H1 (cell line): Measurements from ENCODE around the gene MYO15A.

Experiments
- BRCA1 ChIP-seq: IDR thresholded peaks from 2 replicates; pipeline ENCODE4 v1.6.1; 2012; ENCODE audit warnings: low read depth, low read length, improper control_type of control experiment
- CHD2 ChIP-seq: IDR thresholded peaks from 2 replicates; pipeline ENCODE4 v1.6.1; 2012; ENCODE audit warnings: low read length, improper control_type of control experiment
- EP300 ChIP-seq, 2 experiments: IDR thresholded peaks; 1 replicate in 1 of 2; 2 replicates in 1 of 2; pipeline ENCODE4 v1.6.1; 2011 to 2012; ENCODE audit warnings: low read depth in 2 of 2, low read length in 2 of 2, mild to moderate bottlenecking in 2 of 2, borderline replicate concordance in 1 of 2, inconsistent platforms in 1 of 2, moderate library complexity in 1 of 2
- GABPA ChIP-seq: IDR thresholded peaks from 2 replicates; pipeline ENCODE4 v1.6.1; 2011; ENCODE audit warnings: mild to moderate bottlenecking, low read length, moderate library complexity, borderline replicate concordance; ENCODE audit not compliant: insufficient read depth
- HDAC2 ChIP-seq, 2 experiments: fragments of 300-600 bp in 1 of 2; sonication (generic) in 1 of 2; IDR thresholded peaks; 2 replicates each; pipeline ENCODE4 v1.6.1; 2011 to 2012; ENCODE audit warnings: low read depth in 2 of 2, low read length in 2 of 2, mild to moderate bottlenecking in 2 of 2, moderate library complexity in 2 of 2, borderline replicate concordance in 1 of 2, inconsistent platforms in 1 of 2
- JUN ChIP-seq: IDR thresholded peaks from 2 replicates; pipeline ENCODE4 v1.6.1; 2011; ENCODE audit warnings: low read depth, mild to moderate bottlenecking, improper control_type of control experiment, low read length
- JUND ChIP-seq: IDR thresholded peaks from 2 replicates; pipeline ENCODE4 v1.6.1; 2011; ENCODE audit warnings: mild to moderate bottlenecking, improper control_type of control experiment, low read length
- POLR2A ChIP-seq, 2 experiments: IDR thresholded peaks; 1 replicate in 1 of 2; 2 replicates in 1 of 2; pipeline ENCODE4 v1.6.1; 2011; ENCODE audit warnings: low read depth in 2 of 2, low read length in 2 of 2, mild to moderate bottlenecking in 2 of 2; ENCODE audit errors: control extremely low read depth in 1 of 2
- POLR2AphosphoS5 ChIP-seq: IDR thresholded peaks from 2 replicates; pipeline ENCODE4 v1.6.1; 2011; ENCODE audit warnings: low read depth, low read length
- TAF1 ChIP-seq: IDR thresholded peaks from 2 replicates; pipeline ENCODE4 v1.6.1; 2011; ENCODE audit warnings: mild to moderate bottlenecking, low read depth, low read length
- ZNF274 ChIP-seq: IDR thresholded peaks from 2 replicates; pipeline ENCODE4 v1.7.0; 2012; ENCODE audit warnings: low read length, borderline replicate concordance; ENCODE audit errors: extremely low read depth
- TF ChIP-seq, protein P1 (sequence below), 3 experiments: IDR thresholded peaks; 1 replicate in 2 of 3; 2 replicates in 1 of 3; pipeline versions ENCODE4 v1.5.1 to v1.6.1; 2011; ENCODE audit warnings: low read length in 3 of 3, mild to moderate bottlenecking in 3 of 3, inconsistent platforms in 2 of 3, low read depth in 1 of 3, moderate library complexity in 1 of 3; ENCODE audit not compliant: insufficient read depth in 1 of 3; ENCODE audit errors: control extremely low read depth in 1 of 3
- TF ChIP-seq, protein P2 (sequence below): IDR thresholded peaks from 2 replicates; pipeline ENCODE4 v1.6.1; 2012; ENCODE audit warnings: inconsistent platforms

DNA sequence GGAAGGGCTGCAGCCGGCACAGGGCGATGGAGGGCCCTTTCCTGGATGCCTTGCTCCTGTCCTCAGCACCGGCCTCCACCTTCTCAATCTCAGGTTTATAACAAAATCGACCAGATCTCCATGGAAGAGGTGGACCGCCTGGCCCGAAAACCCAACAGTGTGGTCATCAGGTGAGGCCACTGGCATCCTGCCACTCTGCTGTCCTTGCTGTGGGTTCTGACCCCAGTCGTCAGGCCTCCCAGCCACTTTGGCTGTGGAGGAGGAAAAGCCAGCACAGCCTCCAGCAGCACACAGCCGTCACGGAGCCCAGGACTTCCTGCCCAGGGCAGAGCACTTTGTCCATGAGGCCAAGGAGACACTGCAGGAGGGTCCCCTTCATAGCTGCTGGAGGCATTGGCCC is 6.7 kb upstream of the MYO15A start:
- TF ChIP-seq HDAC2 (IDR thresholded peaks at IDR 0.05; ENCODE audit: borderline replicate concordance in 1 of 2, low read depth in 2 of 2, low read length in 2 of 2) (no peak), BRCA1 (no peak), ZNF274 (no peak), POLR2AphosphoS5 (no peak), JUN (no peak), CHD2 (no peak), POLR2A (IDR thresholded peaks at IDR 0.05; ENCODE audit: control extremely low read depth in 1 of 2, low read depth in 2 of 2, low read length in 2 of 2) (no peak), JUND (no peak), EP300 (IDR thresholded peaks at IDR 0.05; ENCODE audit: borderline replicate concordance in 1 of 2, low read depth in 2 of 2, low read length in 2 of 2) (no peak), GABPA (no peak), TAF1 (no peak)
- TF ChIP-seq, protein P1, sequence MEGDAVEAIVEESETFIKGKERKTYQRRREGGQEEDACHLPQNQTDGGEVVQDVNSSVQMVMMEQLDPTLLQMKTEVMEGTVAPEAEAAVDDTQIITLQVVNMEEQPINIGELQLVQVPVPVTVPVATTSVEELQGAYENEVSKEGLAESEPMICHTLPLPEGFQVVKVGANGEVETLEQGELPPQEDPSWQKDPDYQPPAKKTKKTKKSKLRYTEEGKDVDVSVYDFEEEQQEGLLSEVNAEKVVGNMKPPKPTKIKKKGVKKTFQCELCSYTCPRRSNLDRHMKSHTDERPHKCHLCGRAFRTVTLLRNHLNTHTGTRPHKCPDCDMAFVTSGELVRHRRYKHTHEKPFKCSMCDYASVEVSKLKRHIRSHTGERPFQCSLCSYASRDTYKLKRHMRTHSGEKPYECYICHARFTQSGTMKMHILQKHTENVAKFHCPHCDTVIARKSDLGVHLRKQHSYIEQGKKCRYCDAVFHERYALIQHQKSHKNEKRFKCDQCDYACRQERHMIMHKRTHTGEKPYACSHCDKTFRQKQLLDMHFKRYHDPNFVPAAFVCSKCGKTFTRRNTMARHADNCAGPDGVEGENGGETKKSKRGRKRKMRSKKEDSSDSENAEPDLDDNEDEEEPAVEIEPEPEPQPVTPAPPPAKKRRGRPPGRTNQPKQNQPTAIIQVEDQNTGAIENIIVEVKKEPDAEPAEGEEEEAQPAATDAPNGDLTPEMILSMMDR (IDR thresholded peaks at IDR 0.05; ENCODE audit: control extremely low read depth in 1 of 3, insufficient read depth in 1 of 3, low read depth in 1 of 3, low read length in 3 of 3), result no peak
- TF ChIP-seq, protein P2, sequence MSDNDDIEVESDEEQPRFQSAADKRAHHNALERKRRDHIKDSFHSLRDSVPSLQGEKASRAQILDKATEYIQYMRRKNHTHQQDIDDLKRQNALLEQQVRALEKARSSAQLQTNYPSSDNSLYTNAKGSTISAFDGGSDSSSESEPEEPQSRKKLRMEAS, result no peak
